ENCODE measurements around the gene RAX2. TPM values are rescaled to one million over a fixed set of nuclear protein-coding genes. Genes with fewer than 3 reads are reported as not detected.

The RAX2 gene
- total RNA-seq, 4 donors from 2014 or later: not detected

DNA sequence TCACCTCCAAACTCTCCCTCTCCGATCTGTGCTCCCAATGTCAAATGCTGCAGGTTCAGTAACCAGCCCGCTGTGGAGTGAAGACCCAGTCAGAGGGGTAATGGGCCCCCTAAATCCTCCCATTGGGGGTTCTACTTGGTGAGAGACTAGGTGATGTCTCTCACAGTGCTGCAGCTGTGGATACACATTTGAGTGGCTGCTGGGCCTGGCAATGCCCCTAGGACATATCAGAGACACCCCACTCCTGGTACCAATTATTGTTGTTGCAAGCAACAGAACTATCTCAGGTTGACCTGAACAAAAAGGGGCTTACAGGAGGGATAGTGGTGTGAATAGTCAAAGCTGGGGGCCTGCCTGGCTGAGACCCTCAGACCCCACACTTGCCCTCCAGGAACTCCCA lies 9.6 kb upstream of the RAX2 start:
- TF ChIP-seq, protein P1, sequence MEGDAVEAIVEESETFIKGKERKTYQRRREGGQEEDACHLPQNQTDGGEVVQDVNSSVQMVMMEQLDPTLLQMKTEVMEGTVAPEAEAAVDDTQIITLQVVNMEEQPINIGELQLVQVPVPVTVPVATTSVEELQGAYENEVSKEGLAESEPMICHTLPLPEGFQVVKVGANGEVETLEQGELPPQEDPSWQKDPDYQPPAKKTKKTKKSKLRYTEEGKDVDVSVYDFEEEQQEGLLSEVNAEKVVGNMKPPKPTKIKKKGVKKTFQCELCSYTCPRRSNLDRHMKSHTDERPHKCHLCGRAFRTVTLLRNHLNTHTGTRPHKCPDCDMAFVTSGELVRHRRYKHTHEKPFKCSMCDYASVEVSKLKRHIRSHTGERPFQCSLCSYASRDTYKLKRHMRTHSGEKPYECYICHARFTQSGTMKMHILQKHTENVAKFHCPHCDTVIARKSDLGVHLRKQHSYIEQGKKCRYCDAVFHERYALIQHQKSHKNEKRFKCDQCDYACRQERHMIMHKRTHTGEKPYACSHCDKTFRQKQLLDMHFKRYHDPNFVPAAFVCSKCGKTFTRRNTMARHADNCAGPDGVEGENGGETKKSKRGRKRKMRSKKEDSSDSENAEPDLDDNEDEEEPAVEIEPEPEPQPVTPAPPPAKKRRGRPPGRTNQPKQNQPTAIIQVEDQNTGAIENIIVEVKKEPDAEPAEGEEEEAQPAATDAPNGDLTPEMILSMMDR (IDR thresholded peaks at IDR 0.05; ENCODE audit: low read depth): no peak

DNA sequence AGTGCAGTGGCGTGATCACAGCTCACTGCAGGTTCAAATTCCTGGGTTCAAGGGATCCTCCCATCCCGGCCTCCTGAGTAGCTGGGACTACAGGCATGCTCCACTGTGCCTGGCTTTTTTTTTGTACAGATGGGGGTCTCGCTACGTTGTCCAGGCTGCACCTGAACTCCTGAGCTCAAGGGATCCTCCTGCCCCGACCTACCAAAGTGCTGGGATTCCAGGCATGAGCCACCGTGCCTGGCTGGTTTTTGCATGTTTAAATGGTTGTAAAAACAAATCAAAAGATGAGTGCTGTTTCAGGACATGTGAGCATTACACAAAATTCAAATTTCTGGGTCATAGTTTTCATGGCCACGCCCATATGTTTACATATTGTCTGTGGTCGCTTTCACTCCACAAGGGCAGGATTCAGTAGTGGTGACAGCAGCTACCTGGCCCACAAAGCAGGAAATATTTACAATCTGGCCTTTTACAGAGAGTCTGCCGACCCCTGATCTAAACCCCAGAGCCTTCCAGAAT lies 8.8 kb upstream of the RAX2 start:
- TF ChIP-seq, protein P1 (IDR thresholded peaks at IDR 0.05; ENCODE audit: low read depth): no peak

DNA sequence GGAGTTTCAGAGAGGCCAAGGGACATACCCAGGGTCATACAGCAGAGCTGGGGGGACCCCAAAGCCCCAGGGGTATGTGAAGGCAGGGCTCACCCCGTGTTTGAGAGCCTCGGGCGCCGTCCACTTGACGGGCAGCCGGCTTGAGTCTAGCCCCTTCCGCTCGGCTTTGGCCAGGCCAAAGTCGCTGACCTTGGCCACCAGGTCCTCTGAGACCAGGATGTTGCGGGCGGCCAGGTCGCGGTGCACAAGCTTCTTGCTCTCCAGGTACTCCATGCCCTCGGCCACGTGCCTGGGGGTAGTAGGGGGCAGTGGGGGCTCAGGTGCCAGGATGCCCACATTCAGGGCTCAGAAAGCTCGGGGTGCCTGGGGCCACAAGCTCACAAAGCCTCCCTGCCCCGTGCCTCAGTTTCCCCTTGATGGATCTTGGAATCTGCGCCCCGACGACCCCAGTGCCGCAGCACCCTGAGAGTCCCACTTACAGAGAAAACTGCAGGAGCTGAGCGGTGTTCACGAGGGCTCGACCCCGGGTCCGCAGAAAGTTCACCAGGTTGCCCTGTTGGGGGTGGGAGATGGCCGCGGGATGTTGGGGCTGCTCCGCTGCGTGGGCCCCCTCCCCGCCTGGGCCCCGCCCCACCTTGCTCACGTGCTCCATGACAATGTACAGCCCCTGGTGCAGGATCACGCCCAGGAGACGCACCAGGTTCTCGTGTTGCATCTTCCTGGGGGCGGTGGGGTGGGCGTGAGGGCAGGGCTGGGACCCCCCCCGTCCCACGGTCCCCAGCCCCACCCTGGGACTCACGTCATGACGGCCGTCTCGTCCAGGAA lies 7.1 kb upstream of the RAX2 start:
- TF ChIP-seq, protein P1 (IDR thresholded peaks at IDR 0.05; ENCODE audit: low read depth): no peak

DNA sequence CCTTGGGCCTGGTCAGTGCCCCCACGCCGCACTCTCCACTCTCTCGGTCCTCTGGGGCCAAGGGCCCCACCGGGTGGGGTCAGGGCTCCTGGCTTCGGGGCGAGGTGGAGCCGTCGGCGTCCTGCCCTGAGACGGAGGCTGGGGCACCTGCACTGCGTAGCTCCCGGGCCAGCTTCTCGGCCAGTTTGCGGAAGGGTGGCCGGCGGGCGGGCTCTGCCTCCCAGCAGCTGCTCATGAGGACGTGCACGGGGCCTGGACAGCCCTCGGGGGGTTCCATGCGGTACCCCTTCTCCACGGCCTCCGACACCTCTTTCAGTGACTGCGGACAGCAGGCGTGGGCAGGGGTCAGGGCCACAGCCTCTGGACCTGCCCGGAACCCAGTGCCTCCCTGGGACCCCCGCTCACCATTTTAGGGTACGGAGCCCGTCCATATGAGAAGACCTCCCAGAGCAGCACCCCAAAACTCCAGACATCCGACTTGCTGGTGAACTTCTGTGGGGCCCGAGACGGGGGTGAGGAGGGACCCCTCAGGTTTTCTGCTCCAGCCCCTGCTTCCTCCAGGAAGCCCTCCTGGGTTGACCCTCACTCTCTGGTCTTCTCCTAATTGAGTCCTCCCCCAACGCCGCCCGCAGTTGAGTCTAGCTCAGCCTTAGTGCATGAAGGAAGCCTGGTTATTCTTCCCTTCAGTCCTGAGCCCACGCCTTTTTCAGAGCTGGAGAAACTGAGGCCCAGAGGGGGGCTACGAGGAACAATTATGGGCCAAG lies 6.3 kb upstream of the RAX2 start:
- TF ChIP-seq, protein P1 (IDR thresholded peaks at IDR 0.05; ENCODE audit: low read depth): no peak

DNA sequence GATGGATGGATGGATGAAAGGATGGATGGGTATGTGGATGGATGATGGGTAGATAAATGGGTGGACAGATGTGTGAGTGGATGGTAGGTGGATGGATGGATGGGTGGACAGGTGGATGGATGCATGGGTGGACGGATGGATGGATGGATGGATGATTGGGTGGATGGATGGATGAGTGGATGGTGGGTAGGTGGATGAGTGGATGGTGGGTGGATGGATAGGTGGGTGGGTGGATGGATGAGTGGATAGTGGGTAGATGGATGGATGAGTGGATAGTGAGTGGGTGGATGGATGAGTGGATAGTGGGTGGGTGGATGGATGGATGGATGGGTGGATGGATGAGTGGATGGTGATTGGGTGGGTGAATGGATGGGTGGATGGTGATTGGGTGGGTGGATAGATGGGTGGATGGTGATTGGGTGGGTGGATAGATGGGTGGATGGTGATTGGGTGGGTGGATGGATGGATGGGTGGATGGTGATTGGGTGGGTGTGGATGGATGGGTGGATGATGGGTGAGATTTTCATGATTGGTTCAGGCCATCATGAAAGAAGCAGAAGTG lies 4.5 kb upstream of the RAX2 start:
- TF ChIP-seq, protein P1 (IDR thresholded peaks at IDR 0.05; ENCODE audit: low read depth): no peak

DNA sequence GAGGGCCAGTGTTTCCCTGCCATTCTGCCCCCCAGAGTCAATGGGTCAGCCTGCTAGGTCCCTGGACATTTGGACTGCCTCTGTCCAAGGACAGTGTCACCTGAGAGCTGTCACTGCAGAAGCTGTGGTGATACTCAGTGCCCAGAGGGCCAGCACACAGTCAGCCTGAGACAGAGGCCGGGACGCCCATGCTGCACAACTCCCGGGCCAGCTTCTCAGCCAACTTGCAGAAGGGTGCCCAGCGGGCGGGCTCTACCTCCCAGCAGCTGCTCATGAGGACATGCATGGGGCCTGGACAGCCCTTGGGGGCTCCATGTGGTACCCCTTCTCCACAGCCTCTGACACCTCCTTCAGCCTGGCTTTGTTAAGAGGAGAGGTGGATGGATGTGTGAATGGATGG lies 3.8 kb upstream of the RAX2 start:
- TF ChIP-seq, protein P1 (IDR thresholded peaks at IDR 0.05; ENCODE audit: low read depth): no peak

DNA sequence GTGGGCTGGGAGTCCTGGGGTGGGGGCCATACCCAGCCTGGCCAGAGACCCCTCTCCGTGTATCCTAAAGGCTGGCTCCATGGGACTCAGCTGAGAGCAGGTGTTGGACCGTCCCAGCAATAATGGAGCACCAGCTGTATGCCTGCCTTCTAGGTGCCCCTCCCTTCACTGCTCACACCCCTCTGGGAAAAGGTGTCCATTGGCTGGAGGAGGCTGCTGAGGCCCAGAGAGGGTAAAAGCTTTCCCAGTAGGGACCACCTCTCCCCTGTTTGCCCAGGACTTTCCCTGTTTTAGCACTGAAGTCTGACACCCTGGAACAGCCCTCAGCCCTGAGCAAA lies 3.3 kb upstream of the RAX2 start:
- TF ChIP-seq, protein P1 (IDR thresholded peaks at IDR 0.05; ENCODE audit: low read depth): no peak
